PC-9 (cell line): ENCODE results near the gene HS3ST3A1.

ENCODE experiments used
- EZH2 ChIP-seq: fragments of 200-600 bp; sonication (generic); IDR thresholded peaks from 2 replicates; pipeline ENCODE4 v1.8.0; 2017; ENCODE audit warnings: antibody characterized with exemption, low read depth
- TF ChIP-seq, protein P1 (sequence below): fragments of 200-600 bp; sonication (generic); conservative IDR thresholded peaks from 2 replicates; pipeline ENCODE4 v1.6.1; 2017; ENCODE audit warnings: mixed run types, antibody characterized with exemption, mild to moderate bottlenecking, moderate library complexity

DNA sequence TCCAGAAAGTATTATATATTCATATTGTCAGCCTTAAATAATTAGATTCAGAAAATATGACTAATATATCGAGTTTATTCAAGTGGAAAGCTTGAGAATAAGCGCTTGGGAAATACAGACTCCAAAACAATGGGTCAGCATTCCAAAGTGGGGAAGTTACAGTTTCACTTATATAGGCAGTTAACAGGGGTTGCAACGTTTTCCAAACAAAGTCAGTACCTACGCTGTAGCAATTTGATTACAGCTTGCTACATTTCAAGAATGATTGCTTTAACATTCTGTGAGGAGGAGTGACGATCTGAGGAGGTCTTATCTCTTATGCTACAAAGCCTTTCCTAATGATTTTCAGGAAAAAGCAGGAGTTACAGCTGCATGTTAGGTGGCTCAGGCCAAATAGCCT is 34.2 kb upstream of the HS3ST3A1 start:
- TF ChIP-seq EZH2 = no peak
- TF ChIP-seq, protein P1, sequence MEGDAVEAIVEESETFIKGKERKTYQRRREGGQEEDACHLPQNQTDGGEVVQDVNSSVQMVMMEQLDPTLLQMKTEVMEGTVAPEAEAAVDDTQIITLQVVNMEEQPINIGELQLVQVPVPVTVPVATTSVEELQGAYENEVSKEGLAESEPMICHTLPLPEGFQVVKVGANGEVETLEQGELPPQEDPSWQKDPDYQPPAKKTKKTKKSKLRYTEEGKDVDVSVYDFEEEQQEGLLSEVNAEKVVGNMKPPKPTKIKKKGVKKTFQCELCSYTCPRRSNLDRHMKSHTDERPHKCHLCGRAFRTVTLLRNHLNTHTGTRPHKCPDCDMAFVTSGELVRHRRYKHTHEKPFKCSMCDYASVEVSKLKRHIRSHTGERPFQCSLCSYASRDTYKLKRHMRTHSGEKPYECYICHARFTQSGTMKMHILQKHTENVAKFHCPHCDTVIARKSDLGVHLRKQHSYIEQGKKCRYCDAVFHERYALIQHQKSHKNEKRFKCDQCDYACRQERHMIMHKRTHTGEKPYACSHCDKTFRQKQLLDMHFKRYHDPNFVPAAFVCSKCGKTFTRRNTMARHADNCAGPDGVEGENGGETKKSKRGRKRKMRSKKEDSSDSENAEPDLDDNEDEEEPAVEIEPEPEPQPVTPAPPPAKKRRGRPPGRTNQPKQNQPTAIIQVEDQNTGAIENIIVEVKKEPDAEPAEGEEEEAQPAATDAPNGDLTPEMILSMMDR = no peak
